ENCODE measurements around the gene RUNDC1.
A peak's percentile ranks its signal among the peaks of the same experiment; 100 is the strongest.

RUNDC1 gene

DNA sequence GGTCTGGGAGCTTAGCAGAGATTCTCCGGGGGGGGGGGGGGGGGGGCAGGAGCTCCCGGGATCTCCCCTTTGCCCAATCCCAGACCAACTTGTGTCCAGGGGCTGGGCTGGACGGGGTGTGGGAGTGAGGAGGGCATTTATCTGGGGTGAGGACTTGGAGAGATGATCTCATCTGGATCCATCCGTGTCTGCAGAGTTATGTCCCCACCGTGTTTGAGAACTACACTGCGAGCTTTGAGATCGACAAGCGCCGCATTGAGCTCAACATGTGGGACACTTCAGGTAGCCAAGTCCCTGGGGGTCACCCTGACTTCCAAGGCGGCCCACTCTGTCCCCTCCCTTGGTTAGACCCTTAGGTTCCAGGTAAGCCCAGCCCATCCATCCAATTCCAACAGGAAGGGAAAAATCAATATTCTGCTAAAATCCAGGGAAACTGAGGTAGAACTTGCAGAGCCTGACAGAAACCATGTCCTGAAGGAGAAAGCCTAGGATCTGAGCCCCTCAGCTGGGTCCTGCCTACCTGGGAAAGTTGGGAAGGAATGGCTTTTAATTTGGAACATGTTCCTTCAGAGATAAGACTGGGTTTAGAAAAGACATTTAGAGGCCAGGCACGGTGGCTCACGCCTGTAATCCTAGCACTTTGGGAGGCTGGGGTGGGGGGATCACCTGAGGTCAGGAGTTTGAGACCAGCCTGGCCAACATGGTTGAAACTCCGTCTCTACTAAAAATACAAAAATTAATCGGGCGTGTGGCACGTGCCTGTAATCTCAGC lies 45.6 kb downstream of the RUNDC1 start:
- peak overlapping the region in 1 of 11 experiments; percentile 32; a peak in 1 of 22 replicates for H3K9ac ChIP-seq
- H3K4me1 ChIP-seq: peaks cover 16 to 49% (median 37%) of the 10 kb centered on the region in 10 experiments
- H3K4me2 ChIP-seq: peak overlapping the region; percentile 0 to 99 (median 74); a peak in 17 of 22 replicates

DNA sequence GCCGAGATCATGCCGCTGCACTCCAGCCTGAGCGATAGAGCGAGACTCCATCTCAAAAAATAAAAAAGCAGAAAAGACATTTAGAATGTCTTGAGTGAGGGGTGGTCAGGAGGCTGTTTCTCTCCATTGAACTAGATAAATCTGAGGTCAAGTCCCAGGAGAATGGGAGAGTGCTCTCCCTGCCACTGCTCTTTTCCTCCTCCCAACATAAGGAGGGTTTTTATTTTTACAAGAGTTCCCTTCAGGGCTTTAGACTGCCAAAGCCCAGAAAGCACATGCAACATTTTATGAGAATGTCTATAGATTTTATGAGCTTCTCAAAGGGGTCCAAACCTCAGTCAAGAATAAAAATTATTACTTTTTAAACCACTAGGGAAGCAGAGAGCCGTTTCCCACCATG lies 46.2 kb downstream of the RUNDC1 start:
- no peak overlapping the region for H3K4me3 ChIP-seq
- no peaks in the 10 kb centered on the region; a peak in 1 of 22 replicates for H4K20me1 ChIP-seq
- no peak overlapping the region; a peak in 1 of 22 replicates for H3K9ac ChIP-seq
- TF ChIP-seq Cebpa-rat (IDR thresholded peaks at IDR 0.05): no peak
- peaks cover 16 to 46% (median 34%) of the 10 kb centered on the region in 10 experiments for H3K4me1 ChIP-seq
- peaks cover 0 to 20% (median 5%) of the 10 kb centered on the region in 11 experiments; a peak in 9 of 22 replicates for H3K27me3 ChIP-seq
- no peak overlapping the region for H3K27ac ChIP-seq
- H3K36me3 ChIP-seq: no peaks in the 10 kb centered on the region
- peak overlapping the region in 9 of 11 experiments; percentile 9 to 99 (median 85); a peak in 15 of 22 replicates for H3K4me2 ChIP-seq
- no peaks in the 10 kb centered on the region for H3K9me3 ChIP-seq (replicated peaks in 1 of 11)

More for the DNA sequence above, 45.6 kb downstream of the RUNDC1 start:
- no peak overlapping the region for H3K27ac ChIP-seq
- H4K20me1 ChIP-seq: peaks cover 0 to 1% (median 0%) of the 10 kb centered on the region in 11 experiments; a peak in 2 of 22 replicates
- no peaks in the 10 kb centered on the region for H3K36me3 ChIP-seq
- no peaks in the 10 kb centered on the region for H3K9me3 ChIP-seq (replicated peaks in 1 of 11)
- no peak for TF ChIP-seq Cebpa-rat (IDR thresholded peaks at IDR 0.05)
- H3K27me3 ChIP-seq: peaks cover 0 to 20% (median 5%) of the 10 kb centered on the region in 11 experiments; a peak in 9 of 22 replicates
- no peak overlapping the region for H3K4me3 ChIP-seq

DNA sequence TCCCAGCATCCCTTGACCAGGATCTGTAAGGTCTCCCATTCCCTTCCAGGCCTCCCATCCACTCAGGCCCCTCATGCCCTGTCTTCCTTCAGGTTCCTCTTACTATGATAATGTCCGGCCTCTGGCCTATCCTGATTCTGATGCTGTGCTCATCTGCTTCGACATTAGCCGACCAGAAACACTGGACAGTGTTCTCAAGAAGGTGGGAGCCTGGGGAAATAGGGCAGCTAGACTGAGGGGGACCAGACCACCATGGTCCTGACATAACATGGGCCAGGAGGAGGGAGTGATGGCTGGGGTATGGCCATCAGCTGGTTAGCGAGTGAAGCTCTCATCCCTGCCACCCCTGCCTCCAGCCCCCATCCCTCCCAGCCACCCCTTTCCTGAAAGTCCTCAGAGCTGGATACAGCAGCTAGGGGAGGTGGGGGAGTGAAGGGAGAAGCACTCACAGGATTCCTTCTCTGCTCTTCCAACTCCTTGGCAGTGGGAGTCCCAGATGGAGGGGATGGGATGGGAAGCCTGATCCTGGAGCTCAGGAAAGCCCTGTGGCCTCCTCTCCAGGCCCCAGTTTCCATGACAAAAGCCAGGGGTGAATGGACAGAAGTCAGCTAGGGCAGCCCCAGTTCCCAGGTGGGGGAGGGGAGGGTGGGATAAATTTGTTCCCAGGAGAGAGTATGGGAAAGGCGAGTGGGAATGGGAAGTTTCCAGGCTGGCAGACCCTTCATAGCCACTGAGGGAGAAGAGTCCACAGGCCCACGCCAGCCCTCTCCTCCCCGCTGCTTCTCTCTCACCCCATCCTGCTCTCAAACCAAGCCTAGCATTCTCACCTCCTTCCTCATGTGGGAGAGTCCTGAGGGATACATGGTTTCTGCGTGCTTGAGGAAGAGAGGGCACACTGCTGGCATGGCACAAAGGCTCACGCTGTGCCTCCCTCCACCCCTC lies 47.0 kb downstream of the RUNDC1 start:
- H3K4me2 ChIP-seq: peak overlapping the region in 5 of 11 experiments; percentile 71 to 99 (median 97); a peak in 5 of 22 replicates
- peaks cover 16 to 45% (median 33%) of the 10 kb centered on the region in 10 experiments for H3K4me1 ChIP-seq
- H3K9ac ChIP-seq: no peak overlapping the region
- H3K27ac ChIP-seq: no peak overlapping the region
- H3K9me3 ChIP-seq (replicated peaks in 1 of 11): no peaks in the 10 kb centered on the region
- H3K27me3 ChIP-seq: peaks cover 0 to 20% (median 5%) of the 10 kb centered on the region in 11 experiments; a peak in 9 of 22 replicates
- TF ChIP-seq Cebpa-rat (IDR thresholded peaks at IDR 0.05): no peak
- H4K20me1 ChIP-seq: no peaks in the 10 kb centered on the region; a peak in 1 of 22 replicates
- H3K36me3 ChIP-seq: no peaks in the 10 kb centered on the region
- no peak overlapping the region for H3K4me3 ChIP-seq

DNA sequence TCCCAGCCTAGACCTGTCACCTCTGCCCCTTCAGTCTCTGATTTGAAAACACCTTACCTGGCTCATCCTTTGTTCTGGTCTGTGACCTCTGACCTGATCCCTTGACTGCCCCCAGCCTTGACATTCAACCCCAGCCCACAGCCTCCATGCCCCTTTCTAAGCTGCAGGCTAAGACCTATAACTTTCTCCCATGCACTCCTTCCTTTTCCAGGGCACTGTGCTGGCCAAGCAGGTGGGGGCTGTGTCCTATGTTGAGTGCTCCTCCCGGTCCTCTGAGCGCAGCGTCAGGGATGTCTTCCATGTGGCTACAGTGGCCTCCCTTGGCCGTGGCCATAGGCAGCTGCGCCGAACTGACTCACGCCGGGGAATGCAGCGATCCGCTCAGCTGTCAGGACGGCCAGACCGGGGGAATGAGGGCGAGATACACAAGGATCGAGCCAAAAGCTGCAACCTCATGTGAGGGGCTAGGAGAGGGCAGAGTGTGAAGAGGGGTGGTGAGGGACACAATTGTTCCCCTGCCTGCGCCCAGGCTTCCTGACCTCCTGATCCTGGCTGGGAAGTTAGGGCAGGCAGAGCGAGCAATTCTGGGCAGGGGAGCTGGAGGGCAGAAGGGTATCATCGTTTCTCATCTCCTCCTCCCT lies 48.0 kb downstream of the RUNDC1 start:
- Histone ChIP-seq H3K27ac (no peak overlapping the region; a peak in 1 of 22 replicates), H3K36me3 (no peaks in the 10 kb centered on the region), H3K4me1 (peaks cover 9 to 45% (median 31%) of the 10 kb centered on the region in 10 experiments; a peak in 18 of 20 replicates), H4K20me1 (no peaks in the 10 kb centered on the region; a peak in 1 of 22 replicates), H3K4me2 (no peak overlapping the region), H3K4me3 (no peak overlapping the region), H3K9me3 (replicated peaks in 1 of 11) (no peaks in the 10 kb centered on the region), H3K9ac (no peak overlapping the region), H3K27me3 (peaks cover 0 to 20% (median 5%) of the 10 kb centered on the region in 11 experiments; a peak in 9 of 22 replicates)
- no peak for TF ChIP-seq Cebpa-rat (IDR thresholded peaks at IDR 0.05)

DNA sequence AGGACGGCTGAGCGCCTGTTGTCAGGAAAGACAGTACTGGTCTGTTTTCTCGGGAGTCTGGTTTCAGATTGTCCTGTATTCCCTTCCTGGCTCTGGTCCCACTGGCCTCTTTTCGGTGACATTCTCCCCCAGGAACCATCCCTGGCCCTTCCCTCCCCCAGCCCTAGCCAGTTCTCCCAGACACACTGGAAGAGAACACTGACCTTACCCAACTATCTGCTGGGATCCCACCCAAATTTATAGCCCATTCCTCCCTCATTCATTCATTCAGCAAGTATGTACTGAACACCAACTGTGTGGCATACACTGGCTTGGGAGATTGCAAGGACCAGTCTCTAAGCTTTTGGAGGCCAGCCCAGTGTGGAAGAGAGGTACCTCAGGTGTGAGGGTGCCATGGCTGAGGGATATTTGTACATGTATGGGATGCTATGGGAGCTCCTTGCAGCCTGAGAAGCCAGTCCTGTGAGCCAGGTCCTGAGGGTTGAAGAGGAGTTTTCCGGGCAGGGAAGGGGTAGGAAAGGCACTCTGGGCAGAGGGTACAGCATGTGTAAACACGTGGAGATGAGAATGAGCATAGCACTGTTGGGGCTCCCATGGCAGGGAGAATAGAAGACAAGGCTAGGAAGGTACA lies 49.9 kb downstream of the RUNDC1 start:
- Histone ChIP-seq H3K9me3 (replicated peaks in 1 of 11) (no peaks in the 10 kb centered on the region), H3K4me1 (peaks cover 4 to 48% (median 37%) of the 10 kb centered on the region in 10 experiments; a peak in 16 of 20 replicates), H3K4me2 (no peak overlapping the region), H3K27me3 (peaks cover 0 to 14% (median 5%) of the 10 kb centered on the region in 11 experiments; a peak in 8 of 22 replicates), H3K9ac (peak overlapping the region in 1 of 11 experiments; percentile 5; a peak in 1 of 22 replicates), H3K27ac (peak overlapping the region in 2 of 11 experiments; percentile 5 to 42; a peak in 2 of 22 replicates), H3K4me3 (no peak overlapping the region), H3K36me3 (no peaks in the 10 kb centered on the region), H4K20me1 (no peaks in the 10 kb centered on the region; a peak in 1 of 22 replicates)
- TF ChIP-seq Cebpa-rat (IDR thresholded peaks at IDR 0.05): no peak

DNA sequence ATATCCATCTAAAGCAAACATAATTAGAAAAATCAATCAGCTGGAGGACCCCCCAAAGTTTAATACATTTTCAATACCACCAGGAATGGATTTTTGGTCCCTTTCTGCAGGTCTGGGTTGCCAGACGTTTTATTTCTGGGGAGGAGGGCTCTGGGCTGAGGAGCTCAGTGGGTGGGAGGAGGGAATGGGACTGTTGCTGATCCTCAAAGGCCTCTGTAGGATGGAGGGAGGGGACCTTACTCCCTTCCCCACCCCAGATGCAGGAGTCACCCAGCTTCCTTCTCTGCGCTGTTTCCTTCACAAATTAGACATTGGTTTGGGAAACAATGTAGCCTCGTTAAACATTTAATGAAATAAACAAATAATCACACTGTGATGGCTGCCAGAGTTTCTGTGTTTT lies 51.3 kb downstream of the RUNDC1 start:
- Histone ChIP-seq H3K9ac (no peak overlapping the region), H3K27me3 (no peaks in the 10 kb centered on the region; a peak in 1 of 22 replicates), H3K4me2 (no peak overlapping the region), H3K36me3 (no peaks in the 10 kb centered on the region), H3K9me3 (replicated peaks in 1 of 11) (no peaks in the 10 kb centered on the region), H3K27ac (no peak overlapping the region), H3K4me3 (no peak overlapping the region), H4K20me1 (0 out of 22 replicates have a peak, but pooled peaks cover 0 to 4% (median 0%) of the 10 kb centered on the region in 11 experiments), H3K4me1 (peaks cover 4 to 34% (median 24%) of the 10 kb centered on the region in 10 experiments; a peak in 14 of 20 replicates)
- TF ChIP-seq Cebpa-rat (IDR thresholded peaks at IDR 0.05): no peak

DNA sequence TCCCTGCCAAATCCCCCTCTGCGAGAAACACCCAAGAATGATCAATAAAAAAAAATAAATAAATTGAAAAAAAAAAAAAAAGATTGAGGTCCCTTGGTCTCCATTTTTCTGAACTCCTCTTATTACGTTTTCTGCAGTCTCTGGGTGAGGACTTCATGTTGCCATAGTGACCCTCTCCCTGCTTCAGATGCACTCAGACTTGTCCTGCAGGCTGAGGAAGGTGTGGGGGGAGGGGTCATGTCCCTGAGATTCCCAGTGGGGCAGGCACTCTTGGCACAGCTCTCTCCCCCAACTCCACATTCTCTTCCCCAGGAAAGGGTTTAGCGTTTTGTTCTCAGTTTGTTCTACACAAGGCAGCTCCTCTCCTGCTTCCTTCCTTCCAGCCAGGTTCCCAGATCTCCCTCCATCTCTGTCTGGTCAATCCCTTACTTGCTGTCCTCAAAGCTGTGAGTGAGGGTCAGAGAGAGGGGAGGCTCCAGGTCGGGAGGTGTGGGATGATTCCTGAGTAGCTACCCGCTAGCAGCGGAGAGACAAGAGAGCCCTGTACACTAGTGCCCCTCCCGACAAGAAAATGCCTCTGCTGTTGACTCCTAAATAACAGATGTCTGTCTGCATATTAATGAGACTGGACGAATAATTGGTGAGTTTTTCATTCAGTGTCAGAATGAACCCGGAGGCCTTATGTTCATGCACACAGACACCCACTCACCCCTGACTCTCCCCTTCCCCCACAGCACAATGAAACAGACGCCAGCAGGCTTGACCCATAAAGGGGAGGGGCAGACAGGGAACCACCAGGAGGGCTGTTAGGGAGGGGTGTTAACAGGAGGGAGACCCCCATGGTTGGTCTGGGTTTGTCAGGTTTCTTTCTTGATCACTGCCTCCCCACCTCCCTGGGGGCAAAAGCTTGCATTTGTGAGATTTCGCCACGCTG lies 53.9 kb downstream of the RUNDC1 start:
- H3K4me3 ChIP-seq: no peak overlapping the region
- H3K4me2 ChIP-seq: peak overlapping the region in 9 of 11 experiments; percentile 2 to 58 (median 28); a peak in 12 of 22 replicates
- no peak for TF ChIP-seq Cebpa-rat (IDR thresholded peaks at IDR 0.05)
- H3K9ac ChIP-seq: peak overlapping the region in 3 of 11 experiments; percentile 25 to 35 (median 26); a peak in 2 of 22 replicates
- H3K27ac ChIP-seq: peak overlapping the region in 1 of 11 experiments; percentile 12; a peak in 1 of 22 replicates
- H3K9me3 ChIP-seq (replicated peaks in 1 of 11): no peaks in the 10 kb centered on the region
- no peaks in the 10 kb centered on the region; a peak in 1 of 22 replicates for H3K36me3 ChIP-seq
- H4K20me1 ChIP-seq: peaks cover 0 to 4% (median 0%) of the 10 kb centered on the region in 11 experiments; a peak in 1 of 22 replicates
- no peaks in the 10 kb centered on the region for H3K27me3 ChIP-seq
- peaks cover 4 to 30% (median 20%) of the 10 kb centered on the region in 10 experiments; a peak in 14 of 20 replicates for H3K4me1 ChIP-seq

All from BLaER1 treated with 17β-estradiol and CSF1 and Interleukin-3, amounts not matched to agents 10 nM and 100 nM (cell line).